ENCODE measurements around the gene ATG4A. TPM values are rescaled to one million over a fixed set of nuclear protein-coding genes. Genes with fewer than 3 reads are reported as not detected.

ATG4A gene
- polyA plus RNA-seq, 3 donors: 6.6 to 16.8 (median 16.6) TPM

DNA sequence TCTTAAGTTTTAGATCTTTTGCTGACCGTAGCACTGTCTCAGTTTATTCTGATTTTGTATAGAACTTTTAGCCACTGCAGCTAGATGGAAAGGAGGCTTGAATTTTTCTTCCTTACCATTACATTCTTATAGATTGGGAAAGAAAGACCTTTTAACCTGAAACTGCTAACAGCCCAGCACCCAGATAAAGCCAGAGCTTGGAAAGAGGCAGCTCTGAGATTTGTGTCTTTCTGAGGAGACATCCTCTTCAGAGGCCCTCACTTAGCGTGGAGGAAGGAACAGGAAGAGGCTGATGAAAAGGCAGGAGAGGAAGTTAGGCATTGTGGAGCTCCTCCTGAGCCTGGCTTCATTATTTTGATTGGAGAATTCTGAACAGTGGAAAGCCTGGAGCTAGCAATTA, 35.1 kb downstream of the ATG4A start:
- peaks cover 0 to 9% (median 0%) of the 10 kb centered on the region in 3 donors for H3K27me3 Mint-ChIP-seq (ENCODE audit: low read depth in 3 of 3)
- WGBS (ENCODE audit: insufficient coverage): 0% methylated on average over 1 of the region's 2 CpGs
- H3K9ac ChIP-seq (ENCODE audit: insufficient read depth, low read length, poor library complexity, severe bottlenecking): no peak overlapping the region
- no peak overlapping the region for H2AFZ ChIP-seq (ENCODE audit: insufficient read depth, low read depth, low read length, poor library complexity, severe bottlenecking)
- H3K4me3 ChIP-seq (replicated peaks in 1 of 3; ENCODE audit: low read depth in 2 of 3, low read length in 3 of 3): no peak overlapping the region
- H3K36me3 ChIP-seq (replicated peaks in 1 of 2; ENCODE audit: control insufficient read depth in 1 of 2, insufficient read depth in 2 of 2, low read length in 2 of 2): peaks cover 16 to 24% of the 10 kb centered on the region in 2 donors
- peaks cover 19 to 22% of the 10 kb centered on the region in 2 donors for H3K36me3 Mint-ChIP-seq
- peaks cover 4% of the 10 kb centered on the region for H3K4me1 Mint-ChIP-seq
- no peak overlapping the region for H3K27ac ChIP-seq (ENCODE audit: low read depth in 1 of 2, low read length in 2 of 2)
- H3K27me3 ChIP-seq (ENCODE audit: control insufficient read depth in 2 of 2, insufficient read depth in 2 of 2, low read length in 2 of 2): no peaks in the 10 kb centered on the region
- H3K79me2 ChIP-seq (ENCODE audit: insufficient read depth, low read length): no peaks in the 10 kb centered on the region
- intact Hi-C loops (cut with micrococcal nuclease): no loop called here
- H3K4me2 ChIP-seq (replicated peaks; ENCODE audit: extremely low read depth, low read length, poor library complexity, severe bottlenecking): no peak overlapping the region
- no peak overlapping the region for H3K27ac Mint-ChIP-seq
- no peaks in the 10 kb centered on the region for H3K9me3 Mint-ChIP-seq
- no peak for DNase-seq
- TF ChIP-seq, protein P1, sequence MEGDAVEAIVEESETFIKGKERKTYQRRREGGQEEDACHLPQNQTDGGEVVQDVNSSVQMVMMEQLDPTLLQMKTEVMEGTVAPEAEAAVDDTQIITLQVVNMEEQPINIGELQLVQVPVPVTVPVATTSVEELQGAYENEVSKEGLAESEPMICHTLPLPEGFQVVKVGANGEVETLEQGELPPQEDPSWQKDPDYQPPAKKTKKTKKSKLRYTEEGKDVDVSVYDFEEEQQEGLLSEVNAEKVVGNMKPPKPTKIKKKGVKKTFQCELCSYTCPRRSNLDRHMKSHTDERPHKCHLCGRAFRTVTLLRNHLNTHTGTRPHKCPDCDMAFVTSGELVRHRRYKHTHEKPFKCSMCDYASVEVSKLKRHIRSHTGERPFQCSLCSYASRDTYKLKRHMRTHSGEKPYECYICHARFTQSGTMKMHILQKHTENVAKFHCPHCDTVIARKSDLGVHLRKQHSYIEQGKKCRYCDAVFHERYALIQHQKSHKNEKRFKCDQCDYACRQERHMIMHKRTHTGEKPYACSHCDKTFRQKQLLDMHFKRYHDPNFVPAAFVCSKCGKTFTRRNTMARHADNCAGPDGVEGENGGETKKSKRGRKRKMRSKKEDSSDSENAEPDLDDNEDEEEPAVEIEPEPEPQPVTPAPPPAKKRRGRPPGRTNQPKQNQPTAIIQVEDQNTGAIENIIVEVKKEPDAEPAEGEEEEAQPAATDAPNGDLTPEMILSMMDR (IDR thresholded peaks at IDR 0.05): no peak
- H4K20me1 ChIP-seq (ENCODE audit: insufficient read depth, low read length): no peaks in the 10 kb centered on the region
- H3K9me3 ChIP-seq (replicated peaks in 1 of 2; ENCODE audit: control insufficient read depth in 1 of 2, insufficient read depth in 1 of 2, low read length in 2 of 2): no peaks in the 10 kb centered on the region
- no peaks in the 10 kb centered on the region for H3K4me1 ChIP-seq (ENCODE audit: control insufficient read depth in 1 of 2, insufficient read depth in 2 of 2, low read length in 2 of 2)
- no peak overlapping the region for H3K4me3 Mint-ChIP-seq

DNA sequence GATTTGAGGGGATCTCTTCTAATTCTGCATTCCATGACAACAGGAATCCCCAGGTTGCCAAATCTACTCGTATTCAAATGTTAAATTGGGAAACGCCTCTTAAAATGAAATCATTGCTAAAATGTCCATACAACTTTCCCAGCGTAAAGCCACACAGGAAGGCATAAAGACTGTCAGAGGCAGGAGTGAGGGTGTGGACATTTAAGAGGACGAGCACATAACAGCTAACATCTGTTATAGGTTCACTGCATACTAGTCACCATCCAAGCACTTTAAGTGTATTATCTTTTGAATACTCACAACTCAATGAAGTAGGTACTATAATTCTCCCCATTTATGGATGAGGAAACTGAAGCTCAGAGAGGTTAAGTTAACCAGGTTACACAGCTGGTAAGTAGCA, 35.6 kb downstream of the ATG4A start:
- no peak overlapping the region for H3K27ac Mint-ChIP-seq
- WGBS (ENCODE audit: insufficient coverage): no CpG with 5 or more reads among the region's 4 CpGs

More for the DNA sequence above, 35.6 kb downstream of the ATG4A start:
- no peaks in the 10 kb centered on the region for H3K4me1 ChIP-seq (ENCODE audit: control insufficient read depth in 1 of 2, insufficient read depth in 2 of 2, low read length in 2 of 2)
- H3K27me3 ChIP-seq (ENCODE audit: control insufficient read depth in 2 of 2, insufficient read depth in 2 of 2, low read length in 2 of 2): no peaks in the 10 kb centered on the region
- H3K9ac ChIP-seq (ENCODE audit: insufficient read depth, low read length, poor library complexity, severe bottlenecking): no peak overlapping the region
- H4K20me1 ChIP-seq (ENCODE audit: insufficient read depth, low read length): no peaks in the 10 kb centered on the region
- H3K4me2 ChIP-seq (replicated peaks; ENCODE audit: extremely low read depth, low read length, poor library complexity, severe bottlenecking): no peak overlapping the region
- DNase-seq: no peak
- Mint-ChIP-seq H3K27me3 (ENCODE audit: low read depth in 3 of 3) (peaks cover 0 to 7% (median 1%) of the 10 kb centered on the region in 3 donors), H3K9me3 (no peaks in the 10 kb centered on the region), H3K36me3 (peaks cover 22 to 27% of the 10 kb centered on the region in 2 donors), H3K4me1 (peaks cover 4% of the 10 kb centered on the region), H3K4me3 (no peak overlapping the region)
- H3K4me3 ChIP-seq (replicated peaks in 1 of 3; ENCODE audit: low read depth in 2 of 3, low read length in 3 of 3): no peak overlapping the region
- H3K27ac ChIP-seq (ENCODE audit: low read depth in 1 of 2, low read length in 2 of 2): no peak overlapping the region
- no peaks in the 10 kb centered on the region for H3K79me2 ChIP-seq (ENCODE audit: insufficient read depth, low read length)
- intact Hi-C loops (cut with micrococcal nuclease): no loop called here
- H3K36me3 ChIP-seq (replicated peaks in 1 of 2; ENCODE audit: control insufficient read depth in 1 of 2, insufficient read depth in 2 of 2, low read length in 2 of 2): peaks cover 16 to 29% of the 10 kb centered on the region in 2 donors
- no peaks in the 10 kb centered on the region for H3K9me3 ChIP-seq (replicated peaks in 1 of 2; ENCODE audit: control insufficient read depth in 1 of 2, insufficient read depth in 1 of 2, low read length in 2 of 2)
- no peak overlapping the region for H2AFZ ChIP-seq (ENCODE audit: insufficient read depth, low read depth, low read length, poor library complexity, severe bottlenecking)
- TF ChIP-seq, protein P1 (IDR thresholded peaks at IDR 0.05): no peak

All from CD14-positive monocyte (primary cell).